PC-3 (cell line): ENCODE measurements around the gene TINAGL1. TPM values are rescaled to one million over a fixed set of nuclear protein-coding genes. Genes with fewer than 3 reads are reported as not detected.

Source experiments
- ATAC-seq: fragments of 200-7000 bp; cut with Tn5 transposase; 2 replicates; pipeline ENCODE4 v1.9.1; 2020; ENCODE audit warnings: mild to moderate bottlenecking, moderate library complexity
- BruUV-seq: library from RNA; stranded (reverse); fragments of 400-500 nt; replicated peaks from 2 replicates; lab custom pipeline; 2021; lab: Mats Ljungman, UMichigan
- CTCF ChIA-PET: fragments of 300-600 bp; sonication (Branson Sonifier 250); formaldehyde crosslinking; loops from one replicate; lab custom pipeline; 2022; ENCODE audit warnings: antibody characterized with exemption; lab: Charles Lee
- POLR2A ChIA-PET: fragments of 300-600 bp; sonication (Branson Sonifier 250); formaldehyde crosslinking; loops from one replicate; lab custom pipeline; 2022; ENCODE audit warnings: antibody characterized with exemption; ENCODE audit not compliant: unreplicated experiment; lab: Charles Lee
- DNase-seq: peaks from one replicate; pipeline ENCODE4 v3.0.0-alpha.2; 2015
- H2AFZ ChIP-seq: fragments of 300-600 bp; sonication (generic); 2 replicates; pipeline ENCODE4 v1.6.0; 2016; ENCODE audit warnings: antibody characterized with exemption, low read length
- H3F3A ChIP-seq: fragments of 300-600 bp; sonication (generic); one replicate; pipeline ENCODE4 v1.6.0; 2017; ENCODE audit warnings: antibody characterized with exemption, low read length, control low read depth, mild to moderate bottlenecking; ENCODE audit not compliant: unreplicated experiment
- H3K27ac ChIP-seq: fragments of 300-600 bp; sonication (generic); 2 replicates; pipeline ENCODE4 v1.5.1; 2016; ENCODE audit warnings: mild to moderate bottlenecking, low read length
- H3K27me3 ChIP-seq: fragments of 300-600 bp; sonication (generic); 2 replicates; pipeline ENCODE4 v1.6.1; 2016; ENCODE audit warnings: low read length, mixed read lengths
- H3K36me3 ChIP-seq: fragments of 300-600 bp; sonication (generic); 2 replicates; pipeline ENCODE4 v1.6.1; 2016; ENCODE audit warnings: low read depth, mixed run types, low read length, mixed read lengths
- H3K4me1 ChIP-seq: fragments of 300-600 bp; sonication (generic); 2 replicates; pipeline ENCODE4 v1.5.1; 2016; ENCODE audit warnings: low read length; ENCODE audit not compliant: insufficient read depth
- H3K4me2 ChIP-seq: fragments of 300-600 bp; sonication (generic); 2 replicates; pipeline ENCODE4 v1.6.0; 2016; ENCODE audit warnings: low read length
- H3K4me3 ChIP-seq: fragments of 300-600 bp; sonication (generic); 2 replicates; pipeline ENCODE4 v1.5.1; 2016; ENCODE audit warnings: mild to moderate bottlenecking, low read length, mixed read lengths
- H3K79me2 ChIP-seq: fragments of 300-600 bp; sonication (generic); 2 replicates; pipeline ENCODE4 v1.6.1; 2017; ENCODE audit warnings: low read length, mixed read lengths
- H3K9ac ChIP-seq: fragments of 300-600 bp; sonication (generic); 2 replicates; pipeline ENCODE4 v1.6.0; 2016; ENCODE audit warnings: mild to moderate bottlenecking, low read length
- H3K9me2 ChIP-seq: fragments of 300-600 bp; sonication (generic); replicated peaks from 2 replicates; pipeline ENCODE4 v1.6.1; 2016; ENCODE audit warnings: mixed run types, low read length, mixed read lengths
- H3K9me3 ChIP-seq: fragments of 300-600 bp; sonication (generic); 2 replicates; pipeline ENCODE4 v1.6.1; 2016; ENCODE audit warnings: low read length, mixed read lengths
- H4K20me1 ChIP-seq: fragments of 300-600 bp; sonication (generic); 2 replicates; pipeline ENCODE4 v1.6.1; 2016; ENCODE audit warnings: low read length, mixed read lengths
- CTCF ChIP-seq: fragments of 300-600 bp; sonication (generic); conservative IDR thresholded peaks from 2 replicates; pipeline ENCODE4 v1.5.1; 2017; ENCODE audit warnings: antibody characterized with exemption, low read depth, mild to moderate bottlenecking, low read length
- EZH2 ChIP-seq: fragments of 300-600 bp; sonication (generic); IDR thresholded peaks from one replicate; pipeline ENCODE4 v1.6.1; 2017; ENCODE audit warnings: antibody characterized with exemption, mild to moderate bottlenecking, low read length; ENCODE audit not compliant: unreplicated experiment
- EZH2phosphoT487 ChIP-seq: fragments of 300-600 bp; sonication (generic); IDR thresholded peaks from 2 replicates; pipeline ENCODE4 v1.6.1; 2018; ENCODE audit warnings: mild to moderate bottlenecking, antibody characterized with exemption, low read length, borderline replicate concordance
- intact Hi-C: fragments of 100-400 bp; cut with micrococcal nuclease; formaldehyde crosslinking; loops from 2 replicates; pipeline ENCODE4 v1.9.0; 2023
- total RNA-seq: library from RNA; depleted of rRNA; stranded (reverse); fragments of >200 nt; gene quantifications from 2 replicates; pipeline ENCODE4 v1.2.3, GENCODE V29; 2014

Gene TINAGL1
- total RNA-seq, 1 experiment from 2014 or later, result 176 TPM

- ChIA-PET POLR2A (no interaction called here), CTCF (no interaction called here)
- ATAC-seq (no peak), DNase-seq (peak; percentile 19)
- TF ChIP-seq EZH2, result no peak
- TF ChIP-seq EZH2phosphoT487, result no peak
- TF ChIP-seq CTCF, result no peak
- no peak overlapping the region for H3K4me3 ChIP-seq
- peak overlapping the region; percentile 50; the same call in 1 of the 2 replicates for H2AFZ ChIP-seq
- intact Hi-C loops, result no loop called here
- H3K79me2 ChIP-seq, result no peaks in the 10 kb centered on the region
- H3F3A ChIP-seq, result no peaks in the 10 kb centered on the region
- no peaks in the 10 kb centered on the region for H3K27me3 ChIP-seq
- H3K36me3 ChIP-seq, result no peaks in the 10 kb centered on the region
- H3K4me2 ChIP-seq, result peak overlapping the region; percentile 32; the same call in 1 of the 2 replicates
- no peaks in the 10 kb centered on the region for H3K9me3 ChIP-seq
- H3K27ac ChIP-seq, result peak overlapping the region; percentile 16; the same call in 1 of the 2 replicates
- no TSS peak for BruUV-seq
- H3K9me2 ChIP-seq, result no peaks in the 10 kb centered on the region
- H3K9ac ChIP-seq, result no peak overlapping the region
- peaks cover 36% of the 10 kb centered on the region for H3K4me1 ChIP-seq
- no peaks in the 10 kb centered on the region for H4K20me1 ChIP-seq
Observed at GRCh38 chr1:31592132-31592531, 15.8 kb downstream of the TINAGL1 start.

- no peak for TF ChIP-seq EZH2phosphoT487
- no peak for TF ChIP-seq CTCF
- no peak for TF ChIP-seq EZH2
- BruUV-seq, result no TSS peak
- H3K9me3 ChIP-seq, result no peaks in the 10 kb centered on the region
- H2AFZ ChIP-seq, result no peak overlapping the region
- intact Hi-C loops, result no loop called here
- H3K27ac ChIP-seq, result no peak overlapping the region
- H3F3A ChIP-seq, result no peaks in the 10 kb centered on the region
- H4K20me1 ChIP-seq, result no peaks in the 10 kb centered on the region
- DNase-seq (no peak), ATAC-seq (no peak)
- POLR2A ChIA-PET, result no interaction called here
- H3K9ac ChIP-seq, result no peak overlapping the region
- H3K36me3 ChIP-seq, result no peaks in the 10 kb centered on the region
- H3K9me2 ChIP-seq, result no peaks in the 10 kb centered on the region
- no peak overlapping the region for H3K4me2 ChIP-seq
- CTCF ChIA-PET, result interaction anchor here (0.6 to 0.7 kb wide), 3 partner anchors 10 to 220 kb away, joined by 3 to 4 read pairs (median 3); no protein-coding TSS in a partner anchor
- H3K4me3 ChIP-seq, result no peak overlapping the region
- no peaks in the 10 kb centered on the region for H3K79me2 ChIP-seq
- no peaks in the 10 kb centered on the region for H3K27me3 ChIP-seq
- H3K4me1 ChIP-seq, result peaks cover 25% of the 10 kb centered on the region
Observed at GRCh38 chr1:31593136-31593665, 16.9 kb downstream of the TINAGL1 start.
